SK-N-SH (cell line): ENCODE data around the gene MSI1. TPM values are rescaled to one million over a fixed set of nuclear protein-coding genes. Genes with fewer than 3 reads are reported as not detected.
A peak's percentile ranks its signal among the peaks of the same experiment; 100 is the strongest.
"Not testable (repeated sequence)": the region's sequence is repeated elsewhere in the genome, so short reads cannot be mapped to it uniquely, and the experiment has no call there.

ENCODE experiments used
- CTCF ChIA-PET: fragments of 300-600, 350-600 bp; formaldehyde crosslinking; extraction: SDS; loops from one replicate; lab custom pipeline; 2021; lab: Yijun Ruan, JAX
- POLR2A ChIA-PET: fragments of 350-600 bp; sonication (Branson Sonifier 250); formaldehyde crosslinking; extraction: SDS; loops from one replicate; lab custom pipeline; 2020; ENCODE audit warnings: antibody characterized with exemption, inconsistent platforms; lab: Yijun Ruan, JAX
- DNase-seq: peaks from one replicate; pipeline ENCODE4 v3.0.0; 2012
- H2AFZ ChIP-seq: fragments of 200-600 bp; sonication (generic); 2 replicates; pipeline ENCODE4 v1.8.1; 2016; ENCODE audit warnings: antibody characterized with exemption, mild to moderate bottlenecking, low read depth
- H3F3A ChIP-seq: fragments of 200-600 bp; sonication (generic); replicated peaks from 2 replicates; pipeline ENCODE3; 2016; ENCODE audit warnings: antibody characterized with exemption, mild to moderate bottlenecking; ENCODE audit not compliant: insufficient read depth
- H3K27ac ChIP-seq, 2 experiments: fragments of 200-500 bp in 1 of 2; fragments of 200-600 bp in 1 of 2; sonication (Bioruptor generic) in 1 of 2; sonication (generic), shearing (Covaris generic) in 1 of 2; 2 replicates each; pipeline versions ENCODE4 v1.5.1 to v1.6.1; 2014 to 2016; ENCODE audit warnings: low read depth in 2 of 2, inconsistent platforms in 1 of 2, low read length in 1 of 2, mild to moderate bottlenecking in 1 of 2, mixed read lengths in 1 of 2
- H3K27me3 ChIP-seq: fragments of 200-600 bp; sonication (generic), shearing (Covaris generic); 2 replicates; pipeline ENCODE4 v1.6.1; 2016; ENCODE audit warnings: mixed run types; ENCODE audit not compliant: insufficient read depth
- H3K36me3 ChIP-seq, 2 experiments: fragments of 200-500 bp in 1 of 2; fragments of 200-600 bp in 1 of 2; sonication (Bioruptor generic) in 1 of 2; sonication (generic) in 1 of 2; replicated peaks in 1 of 2; 2 replicates each; pipeline versions ENCODE3 to v1.5.1; 2014 to 2016; ENCODE audit warnings: low read length in 1 of 2, mild to moderate bottlenecking in 1 of 2; ENCODE audit not compliant: insufficient read depth in 2 of 2, control insufficient read depth in 1 of 2
- H3K4me1 ChIP-seq, 2 experiments: fragments of 200-500 bp in 1 of 2; fragments of 200-600 bp in 1 of 2; sonication (Bioruptor generic) in 1 of 2; sonication (generic), shearing (Covaris generic) in 1 of 2; 2 replicates each; pipeline versions ENCODE4 v1.5.1 to v1.6.1; 2014 to 2016; ENCODE audit warnings: low read depth in 1 of 2, low read length in 1 of 2, mixed run types in 1 of 2; ENCODE audit not compliant: insufficient read depth in 2 of 2, control insufficient read depth in 1 of 2
- H3K4me2 ChIP-seq: fragments of 200-600 bp; sonication (generic), shearing (Covaris generic); 2 replicates; pipeline ENCODE4 v1.6.1; 2017; ENCODE audit warnings: mixed run types
- H3K4me3 ChIP-seq, 2 experiments: fragments of 200-500 bp in 1 of 2; fragments of 200-600 bp in 1 of 2; sonication (Bioruptor generic) in 1 of 2; sonication (generic), shearing (Covaris generic) in 1 of 2; 2 replicates each; pipeline versions ENCODE4 v1.5.1 to v1.8.1; 2014 to 2016; ENCODE audit warnings: low read depth in 2 of 2, inconsistent platforms in 1 of 2, low read length in 1 of 2, mild to moderate bottlenecking in 1 of 2, mixed read lengths in 1 of 2, moderate library complexity in 1 of 2
- H3K79me2 ChIP-seq: fragments of 200-600 bp; sonication (generic); 2 replicates; pipeline ENCODE4 v1.8.1; 2017; ENCODE audit warnings: mild to moderate bottlenecking; ENCODE audit not compliant: insufficient read depth
- H3K9ac ChIP-seq: fragments of 200-600 bp; sonication (generic); 2 replicates; pipeline ENCODE4 v1.6.1; 2017; ENCODE audit warnings: mixed run types
- H3K9me2 ChIP-seq: fragments of 200-600 bp; sonication (generic); 2 replicates; pipeline ENCODE4 v1.6.1; 2017; ENCODE audit warnings: mixed run types
- H3K9me3 ChIP-seq: fragments of 200-600 bp; sonication (generic); 2 replicates; pipeline ENCODE4 v1.6.1; 2017; ENCODE audit warnings: mixed run types, mild to moderate bottlenecking, moderate library complexity
- H4K20me1 ChIP-seq: fragments of 200-600 bp; sonication (generic); 2 replicates; pipeline ENCODE4 v1.6.1; 2017; ENCODE audit warnings: mild to moderate bottlenecking, mixed run types; ENCODE audit not compliant: insufficient read depth
- CTCF ChIP-seq: fragments of 200-600 bp; sonication (generic); IDR thresholded peaks from 2 replicates; pipeline ENCODE4 v1.6.1; 2017; ENCODE audit warnings: antibody characterized with exemption, mild to moderate bottlenecking, moderate library complexity
- EP300 ChIP-seq, 2 experiments: IDR thresholded peaks; 2 replicates each; pipeline versions ENCODE4 v1.4.0 to v1.6.1; 2012; ENCODE audit warnings: borderline replicate concordance in 1 of 2, low read depth in 1 of 2, low read length in 1 of 2
- JUND ChIP-seq: IDR thresholded peaks from 2 replicates; pipeline ENCODE4 v1.4.0; 2012
- MAX ChIP-seq: IDR thresholded peaks from 2 replicates; pipeline ENCODE4 v1.4.0; 2012; ENCODE audit warnings: low read depth
- PBX3 ChIP-seq: IDR thresholded peaks from 2 replicates; pipeline ENCODE4; 2012
- POLR2AphosphoS5 ChIP-seq: IDR thresholded peaks from 2 replicates; pipeline ENCODE4 v1.6.1; 2012; ENCODE audit warnings: low read depth, low read length
- RAD21 ChIP-seq: IDR thresholded peaks from 2 replicates; pipeline ENCODE4 v1.6.1; 2012; ENCODE audit warnings: mild to moderate bottlenecking, low read length
- RCOR1 ChIP-seq: fragments of 150-350 bp; IDR thresholded peaks from 2 replicates; pipeline ENCODE4 v1.6.1; 2017; ENCODE audit warnings: antibody characterized with exemption, low read length
- RFX5 ChIP-seq: IDR thresholded peaks from 2 replicates; pipeline ENCODE4 v1.6.1; 2012; ENCODE audit warnings: mild to moderate bottlenecking, improper control_type of control experiment, low read length
- SIN3A ChIP-seq: IDR thresholded peaks from 2 replicates; pipeline ENCODE4 v1.6.1; 2012; ENCODE audit warnings: low read depth, mild to moderate bottlenecking, low read length, moderate library complexity, borderline replicate concordance
- SMC3 ChIP-seq: IDR thresholded peaks from 2 replicates; pipeline ENCODE4 v1.6.1; 2012; ENCODE audit warnings: low read depth, low read length, improper control_type of control experiment
- TEAD4 ChIP-seq: IDR thresholded peaks from 2 replicates; pipeline ENCODE4 v1.4.0; 2012; ENCODE audit warnings: mild to moderate bottlenecking, borderline replicate concordance; ENCODE audit not compliant: insufficient read depth
- YY1 ChIP-seq: IDR thresholded peaks from 2 replicates; pipeline ENCODE4 v1.4.0; 2012; ENCODE audit warnings: low read depth, mild to moderate bottlenecking
- ZBTB33 ChIP-seq: IDR thresholded peaks from 2 replicates; pipeline ENCODE4 v1.4.0; 2012; ENCODE audit warnings: low read depth, borderline replicate concordance
- WGBS: methylation state at CpG from one replicate; pipeline ENCODE4 v1.1.6; 2017; ENCODE audit warnings: low lambda C conversion rate; 5-methylcytosine and 5-hydroxymethylcytosine counted together
- polyA plus RNA-seq, 3 experiments: library from polyadenylated mRNA; depleted of rRNA; stranded (reverse); fragments of >200 nt; gene quantifications; 2 replicates each; pipeline ENCODE4 v1.2.3, GENCODE V29; 2012

Gene MSI1
- polyA plus RNA-seq, 1 of the 3 experiments (the other 2 are of a cell fraction): 1.7 TPM

GRCh38 chr12:120335447-120335846 lies 33.5 kb downstream of the MSI1 start:
- not testable (repeated sequence) for H3K4me2 ChIP-seq, H3K27me3 ChIP-seq, H3F3A ChIP-seq, H3K9me2 ChIP-seq, H3K4me3 ChIP-seq, H3K79me2 ChIP-seq, H3K4me1 ChIP-seq, H2AFZ ChIP-seq, H3K36me3 ChIP-seq, DNase-seq, H4K20me1 ChIP-seq, H3K9me3 ChIP-seq, H3K27ac ChIP-seq, H3K9ac ChIP-seq
- POLR2A ChIA-PET: interaction anchor here (0.7 kb wide), 1 partner anchor 44 kb away, joined by 3 read pairs; the partner anchor contains the start of gene RNU4-2
- TF ChIP-seq CTCF: peak; percentile 56
- peak; percentile 44 for TF ChIP-seq SMC3
- peak; percentile 61 for TF ChIP-seq RAD21
- WGBS: 27% methylated on average over 12 of the region's 12 CpGs
- CTCF ChIA-PET: interaction anchor here (1.0 to 7.0 kb wide), 7 partner anchors 9 to 134 kb away, joined by 3 to 46 read pairs (median 5); no protein-coding TSS in a partner anchor

- Histone ChIP-seq H3K27ac (no peak overlapping the region), H4K20me1 (no peaks in the 10 kb centered on the region), H3K9ac (no peak overlapping the region), H3K27me3 (no peaks in the 10 kb centered on the region; the same call in 1 of the 2 replicates), H3K9me3 (no peaks in the 10 kb centered on the region), H2AFZ (no peak overlapping the region), H3K4me1 (no peaks in the 10 kb centered on the region), H3K4me2 (no peak overlapping the region), H3F3A (no peaks in the 10 kb centered on the region), H3K36me3 (no peaks in the 10 kb centered on the region), H3K9me2 (no peaks in the 10 kb centered on the region), H3K4me3 (no peak overlapping the region), H3K79me2 (no peaks in the 10 kb centered on the region)
- POLR2A ChIA-PET: no interaction called here
- CTCF ChIA-PET: interaction anchor here (2.3 kb wide), 1 partner anchor 98 kb away, joined by 9 read pairs; no protein-coding TSS in a partner anchor
- WGBS: 69% methylated on average over 7 of the region's 7 CpGs
- DNase-seq: no peak
- TF ChIP-seq RFX5: no peak
- TF ChIP-seq TEAD4: no peak
- no peak for TF ChIP-seq YY1
- TF ChIP-seq EP300 (IDR thresholded peaks at IDR 0.05; ENCODE audit: borderline replicate concordance in 1 of 2, low read depth in 1 of 2, low read length in 1 of 2): no peak
- TF ChIP-seq, all 33 proteins: peak for 0
These were observed 36.4 kb downstream of the MSI1 start for GRCh38 chr12:120332523-120332922.

GRCh38 chr12:120332041-120332440 lies 36.9 kb downstream of the MSI1 start:
- no peaks in the 10 kb centered on the region for H3F3A ChIP-seq
- WGBS: 74% methylated on average over 4 of the region's 5 CpGs
- no peak overlapping the region for H3K9ac ChIP-seq
- H3K36me3 ChIP-seq: no peaks in the 10 kb centered on the region
- no peaks in the 10 kb centered on the region for H3K9me3 ChIP-seq
- CTCF ChIA-PET: interaction anchor here (2.3 kb wide), 1 partner anchor 98 kb away, joined by 9 read pairs; no protein-coding TSS in a partner anchor
- H3K79me2 ChIP-seq: no peaks in the 10 kb centered on the region
- POLR2A ChIA-PET: no interaction called here
- no peaks in the 10 kb centered on the region for H3K4me1 ChIP-seq
- no peak for DNase-seq
- no peaks in the 10 kb centered on the region for H4K20me1 ChIP-seq
- TF ChIP-seq SIN3A (no peak), POLR2AphosphoS5 (no peak), MAX (no peak), YY1 (no peak), PBX3 (no peak), JUND (no peak), RCOR1 (no peak), EP300 (IDR thresholded peaks at IDR 0.05; ENCODE audit: borderline replicate concordance in 1 of 2, low read depth in 1 of 2, low read length in 1 of 2) (no peak), RAD21 (no peak), SMC3 (no peak), ZBTB33 (no peak)
- TF ChIP-seq, all 33 proteins: peak for 0
- no peak overlapping the region for H3K4me3 ChIP-seq
- no peak overlapping the region for H3K4me2 ChIP-seq
- H2AFZ ChIP-seq: no peak overlapping the region
- no peaks in the 10 kb centered on the region; the same call in 1 of the 2 replicates for H3K27me3 ChIP-seq
- H3K27ac ChIP-seq: no peak overlapping the region
- no peaks in the 10 kb centered on the region for H3K9me2 ChIP-seq
